ENCODE results near the gene METTL18.

GRCh38 chr1:169814265-169814664, 19.6 kb upstream of the METTL18 start:
- TF ChIP-seq POLR2A (IDR thresholded peaks at IDR 0.05) (no peak), CTCF (IDR thresholded peaks at IDR 0.05) (no peak)
